ENCODE results near the gene FNDC3B. TPM values are rescaled to one million over a fixed set of nuclear protein-coding genes. Genes with fewer than 3 reads are reported as not detected.

The FNDC3B gene
- total and polyA plus RNA-seq, 2 of the 8 experiments (the other 6 are each of a cell fraction or from before 2014, with no cell fraction given): 14.1 to 44.4 TPM

DNA sequence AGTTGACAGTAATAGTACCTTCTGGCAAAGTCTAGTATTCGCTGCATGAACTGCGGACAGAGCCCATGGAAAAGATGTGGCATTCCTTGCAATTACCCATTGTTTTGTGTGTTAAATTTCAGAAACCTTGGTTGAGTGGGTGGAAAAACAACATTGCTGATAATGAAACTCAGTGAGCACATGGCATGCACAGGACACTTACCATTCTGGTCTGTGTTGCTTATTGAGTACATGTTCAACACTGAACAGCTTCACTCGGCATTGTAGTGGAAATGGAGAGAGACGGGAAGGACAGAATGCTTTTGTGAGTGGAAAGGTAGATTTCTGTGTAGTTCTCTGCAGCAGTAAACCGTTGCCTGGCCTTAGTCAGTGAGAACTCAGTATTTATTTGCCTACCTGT, 165.3 kb downstream of the FNDC3B start (continued):
- no peak for TF ChIP-seq RAD21 (IDR thresholded peaks at IDR 0.05 in 1 of 2, conservative IDR thresholded peaks at IDR 0.05 in 1 of 2; ENCODE audit: low read depth in 2 of 2, low read length in 2 of 2)
- TF ChIP-seq GTF2F1 (IDR thresholded peaks at IDR 0.05; ENCODE audit: borderline replicate concordance, low read depth, low read length): no peak
- TF ChIP-seq FOSL1 (IDR thresholded peaks at IDR 0.05; ENCODE audit: insufficient read depth, low read depth, low read length): no peak
- TF ChIP-seq ATF3 (IDR thresholded peaks at IDR 0.05; ENCODE audit: insufficient read depth, low read depth, low read length): no peak
- no peak for TF ChIP-seq BCL11A (IDR thresholded peaks at IDR 0.05; ENCODE audit: low read depth in 2 of 2, low read length in 2 of 2)
